Endothelial cell of umbilical vein (primary cell): ENCODE results near the gene ZNF280C.

ENCODE experiments used
- POLR2A ChIP-seq: IDR thresholded peaks from 2 replicates; pipeline ENCODE4 v1.6.1; 2012; ENCODE audit warnings: low read depth, mild to moderate bottlenecking, control low read depth, low read length
- TF ChIP-seq, protein P1 (sequence below), 2 donors: IDR thresholded peaks; 1 replicate in 1 of 2; 2 replicates in 1 of 2; pipeline ENCODE4 v1.5.1; 2011; ENCODE audit warnings: low read length in 2 of 2, mild to moderate bottlenecking in 2 of 2, moderate library complexity in 2 of 2, control low read depth in 1 of 2, inconsistent platforms in 1 of 2, low read depth in 1 of 2; ENCODE audit not compliant: insufficient read depth in 1 of 2; ENCODE audit errors: extremely low read depth in 1 of 2

DNA sequence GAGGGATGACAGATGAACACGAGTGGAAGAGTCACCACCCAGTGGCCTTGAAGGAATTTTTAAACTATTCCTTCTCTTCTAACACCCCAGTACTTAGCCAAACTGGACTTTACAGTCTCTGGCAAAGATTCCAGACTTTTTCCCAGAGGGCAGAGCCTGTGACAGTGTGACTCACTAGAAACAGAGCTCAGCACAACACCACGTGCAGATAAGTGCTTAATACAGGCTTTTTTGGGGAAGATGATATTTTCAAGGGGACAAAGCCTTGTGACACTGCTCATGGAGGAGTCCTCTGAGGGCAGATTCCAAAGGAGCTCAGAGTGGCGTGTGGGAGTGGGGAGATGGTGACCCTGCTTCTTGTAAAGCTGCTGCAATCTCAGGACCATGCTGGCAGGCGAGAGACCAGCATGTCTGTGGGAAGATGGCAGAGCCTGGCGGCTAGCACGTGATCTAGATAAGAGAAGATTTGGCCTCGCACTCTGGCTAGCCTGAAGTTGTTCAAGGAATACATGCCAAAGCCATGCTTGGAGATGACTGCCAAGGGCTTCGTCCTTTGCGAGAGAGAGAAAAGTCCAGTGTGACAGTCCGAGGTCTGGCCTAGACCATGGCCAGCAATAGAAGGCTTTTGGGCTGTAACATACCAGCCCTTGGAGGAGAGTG lies 94.5 kb downstream of the ZNF280C start:
- TF ChIP-seq, protein P1, sequence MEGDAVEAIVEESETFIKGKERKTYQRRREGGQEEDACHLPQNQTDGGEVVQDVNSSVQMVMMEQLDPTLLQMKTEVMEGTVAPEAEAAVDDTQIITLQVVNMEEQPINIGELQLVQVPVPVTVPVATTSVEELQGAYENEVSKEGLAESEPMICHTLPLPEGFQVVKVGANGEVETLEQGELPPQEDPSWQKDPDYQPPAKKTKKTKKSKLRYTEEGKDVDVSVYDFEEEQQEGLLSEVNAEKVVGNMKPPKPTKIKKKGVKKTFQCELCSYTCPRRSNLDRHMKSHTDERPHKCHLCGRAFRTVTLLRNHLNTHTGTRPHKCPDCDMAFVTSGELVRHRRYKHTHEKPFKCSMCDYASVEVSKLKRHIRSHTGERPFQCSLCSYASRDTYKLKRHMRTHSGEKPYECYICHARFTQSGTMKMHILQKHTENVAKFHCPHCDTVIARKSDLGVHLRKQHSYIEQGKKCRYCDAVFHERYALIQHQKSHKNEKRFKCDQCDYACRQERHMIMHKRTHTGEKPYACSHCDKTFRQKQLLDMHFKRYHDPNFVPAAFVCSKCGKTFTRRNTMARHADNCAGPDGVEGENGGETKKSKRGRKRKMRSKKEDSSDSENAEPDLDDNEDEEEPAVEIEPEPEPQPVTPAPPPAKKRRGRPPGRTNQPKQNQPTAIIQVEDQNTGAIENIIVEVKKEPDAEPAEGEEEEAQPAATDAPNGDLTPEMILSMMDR (IDR thresholded peaks at IDR 0.05; ENCODE audit: extremely low read depth in 1 of 2, insufficient read depth in 1 of 2, low read depth in 1 of 2, low read length in 2 of 2) = no peak
- TF ChIP-seq POLR2A = no peak
